ENCODE data around the gene TMEM63C.
A peak's percentile ranks its signal among the peaks of the same experiment; 100 is the strongest.

The TMEM63C gene

GRCh38 chr14:77301103-77301502 is 119.5 kb downstream of the TMEM63C start:
- peak; percentile 70 for ATAC-seq
- TF ChIP-seq ZFP30 (CRISPR knock-in tag; IDR thresholded peaks at IDR 0.05): no peak
- TF ChIP-seq POU6F1 (CRISPR knock-in tag; IDR thresholded peaks at IDR 0.05; ENCODE audit: borderline replicate concordance, low read depth): no peak
- TF ChIP-seq RARB (CRISPR knock-in tag; IDR thresholded peaks at IDR 0.05): no peak
- TF ChIP-seq ARNTL (CRISPR knock-in tag; IDR thresholded peaks at IDR 0.05; ENCODE audit: borderline replicate concordance, low read depth): no peak
- TF ChIP-seq ZNF70 (CRISPR knock-in tag; IDR thresholded peaks at IDR 0.05): no peak
- TF ChIP-seq ZNF565 (CRISPR knock-in tag; conservative IDR thresholded peaks at IDR 0.05; ENCODE audit: low read depth): no peak
- TF ChIP-seq TOX (CRISPR knock-in tag; IDR thresholded peaks at IDR 0.05; ENCODE audit: borderline replicate concordance): no peak
- no peak for TF ChIP-seq CSRNP3 (CRISPR knock-in tag; IDR thresholded peaks at IDR 0.05)
- no peak for TF ChIP-seq ZC3H10 (CRISPR knock-in tag; IDR thresholded peaks at IDR 0.05)
- no peak for TF ChIP-seq GLIS3 (CRISPR knock-in tag; IDR thresholded peaks at IDR 0.05)
- TF ChIP-seq ZFP3 (CRISPR knock-in tag; IDR thresholded peaks at IDR 0.05): no peak
- TF ChIP-seq CREB5 (CRISPR knock-in tag; IDR thresholded peaks at IDR 0.05; ENCODE audit: low read depth): no peak

GRCh38 chr14:77302926-77303325 is 121.3 kb downstream of the TMEM63C start:
- peak; percentile 34 for ATAC-seq
- TF ChIP-seq RARB (CRISPR knock-in tag; IDR thresholded peaks at IDR 0.05) (no peak), ESRRG (CRISPR knock-in tag; IDR thresholded peaks at IDR 0.05) (no peak), SNAI2 (CRISPR knock-in tag; IDR thresholded peaks at IDR 0.05) (no peak), ARNTL (CRISPR knock-in tag; IDR thresholded peaks at IDR 0.05; ENCODE audit: borderline replicate concordance, low read depth) (no peak), CREB5 (CRISPR knock-in tag; IDR thresholded peaks at IDR 0.05; ENCODE audit: low read depth) (no peak), ZFP3 (CRISPR knock-in tag; IDR thresholded peaks at IDR 0.05) (no peak), PPARA (CRISPR knock-in tag; IDR thresholded peaks at IDR 0.05; ENCODE audit: borderline replicate concordance) (no peak), CSRNP3 (CRISPR knock-in tag; IDR thresholded peaks at IDR 0.05) (no peak), TCF4 (CRISPR knock-in tag; IDR thresholded peaks at IDR 0.05; ENCODE audit: borderline replicate concordance) (no peak), ZNF70 (CRISPR knock-in tag; IDR thresholded peaks at IDR 0.05) (no peak), BACH2 (CRISPR knock-in tag; IDR thresholded peaks at IDR 0.05; ENCODE audit: borderline replicate concordance) (no peak), TSHZ2 (CRISPR knock-in tag; IDR thresholded peaks at IDR 0.05) (no peak), PATZ1 (CRISPR knock-in tag; IDR thresholded peaks at IDR 0.05; ENCODE audit: borderline replicate concordance) (no peak), ZFP30 (CRISPR knock-in tag; IDR thresholded peaks at IDR 0.05) (no peak), GLIS3 (CRISPR knock-in tag; IDR thresholded peaks at IDR 0.05) (no peak), POU6F1 (CRISPR knock-in tag; IDR thresholded peaks at IDR 0.05; ENCODE audit: borderline replicate concordance, low read depth) (no peak), OSR1 (CRISPR knock-in tag; IDR thresholded peaks at IDR 0.05) (no peak)
